Astrocyte (in vitro differentiated cells and primary cell): Measurements from ENCODE around the gene RIPOR2.

Source experiments
- CTCF ChIP-seq: IDR thresholded peaks from 2 replicates; pipeline ENCODE4 v1.5.1; 2011; ENCODE audit warnings: low read depth, mild to moderate bottlenecking, inconsistent platforms, low read length, moderate library complexity; ENCODE audit not compliant: insufficient read depth
- EZH2 ChIP-seq: IDR thresholded peaks from 2 replicates; pipeline ENCODE4 v1.6.1; 2012; ENCODE audit warnings: mild to moderate bottlenecking, low read length, inconsistent platforms; ENCODE audit not compliant: insufficient read depth

- TF ChIP-seq EZH2 (no peak), CTCF (no peak)
Measured at GRCh38 chr6:24760210-24760609, 175.6 kb downstream of the RIPOR2 start.
